Activated effector memory CD4-positive, alpha-beta T cell treated with anti-CD3 and anti-CD28 coated beads, Interleukin-2, amount 50 U/mL, for 16 hours (primary cell): ENCODE measurements around the gene PCNX3.
A peak's percentile ranks its signal among the peaks of the same experiment; 100 is the strongest.

ENCODE experiments used
- DNase-seq: peaks from one replicate; pipeline ENCODE4 v3.0.0-alpha.2; 2020

PCNX3 gene

GRCh38 chr11:65580756-65581155, 34.8 kb upstream of the PCNX3 start:
- DNase-seq, result no peak

- DNase-seq, result no peak
Measured at GRCh38 chr11:65581928-65582327, 33.6 kb upstream of the PCNX3 start.

- no peak for DNase-seq
Measured at GRCh38 chr11:65583589-65583988, 32.0 kb upstream of the PCNX3 start.

GRCh38 chr11:65584106-65584505, 31.5 kb upstream of the PCNX3 start:
- DNase-seq, result no peak

GRCh38 chr11:65584723-65585171, 30.8 kb upstream of the PCNX3 start:
- no peak for DNase-seq

GRCh38 chr11:65585396-65586246, 30.0 kb upstream of the PCNX3 start:
- no peak for DNase-seq

- DNase-seq, result no peak
Measured at GRCh38 chr11:65586247-65586630, 29.3 kb upstream of the PCNX3 start.

- DNase-seq, result no peak
Measured at GRCh38 chr11:65586676-65587075, 28.9 kb upstream of the PCNX3 start.

GRCh38 chr11:65588199-65589054, 27.1 kb upstream of the PCNX3 start:
- DNase-seq, result peak; percentile 89

- no peak for DNase-seq
Measured at GRCh38 chr11:65589444-65590239, 25.9 kb upstream of the PCNX3 start.

GRCh38 chr11:65590240-65590738, 25.3 kb upstream of the PCNX3 start:
- no peak for DNase-seq

- no peak for DNase-seq
Measured at GRCh38 chr11:65591939-65592857, 23.4 kb upstream of the PCNX3 start.

GRCh38 chr11:65592858-65593517, 22.6 kb upstream of the PCNX3 start:
- DNase-seq, result no peak

- peak; percentile 79 for DNase-seq
Measured at GRCh38 chr11:65593518-65594414, 21.8 kb upstream of the PCNX3 start.

- DNase-seq, result no peak
Measured at GRCh38 chr11:65595131-65595530, 20.4 kb upstream of the PCNX3 start.

- DNase-seq, result no peak
Measured at GRCh38 chr11:65595543-65596281, 19.9 kb upstream of the PCNX3 start, which contains the start of gene KCNK7. Gene KCNK7, minus strand, starts transcription at chr11:65595800. Its CDS starts 28 bp downstream, at chr11:65595772.

GRCh38 chr11:65596520-65596919, 19.1 kb upstream of the PCNX3 start:
- DNase-seq, result no peak

- no peak for DNase-seq
Measured at GRCh38 chr11:65598258-65598699, 17.3 kb upstream of the PCNX3 start.
